CD4-positive, alpha-beta T cell treated with Interleukin-17A for 1 hour (primary cell): ENCODE results near the gene NEK7.

ENCODE experiments used
- DNase-seq: peaks from one replicate; pipeline ENCODE4 v3.0.0-alpha.2; 2020

The NEK7 gene

DNA sequence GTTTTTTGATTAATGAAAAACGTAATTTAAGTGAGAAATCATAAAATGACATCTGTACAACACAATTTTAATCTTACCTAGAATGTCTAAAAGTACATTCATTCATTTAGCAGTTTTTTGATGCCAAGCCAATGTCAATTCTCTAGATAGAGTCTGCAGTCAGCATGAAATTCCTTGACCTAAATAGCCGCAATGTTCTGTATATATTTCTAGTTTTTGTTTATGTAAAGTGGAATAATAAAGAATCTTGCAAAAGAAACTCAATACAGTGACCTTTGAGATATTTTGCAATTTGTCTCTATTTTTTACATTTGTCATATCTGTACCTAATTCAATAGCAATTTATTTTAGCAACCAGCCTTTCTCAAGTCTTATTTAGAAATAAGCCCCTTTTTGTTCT lies 207.7 kb downstream of the NEK7 start:
- DNase-seq: no peak

DNA sequence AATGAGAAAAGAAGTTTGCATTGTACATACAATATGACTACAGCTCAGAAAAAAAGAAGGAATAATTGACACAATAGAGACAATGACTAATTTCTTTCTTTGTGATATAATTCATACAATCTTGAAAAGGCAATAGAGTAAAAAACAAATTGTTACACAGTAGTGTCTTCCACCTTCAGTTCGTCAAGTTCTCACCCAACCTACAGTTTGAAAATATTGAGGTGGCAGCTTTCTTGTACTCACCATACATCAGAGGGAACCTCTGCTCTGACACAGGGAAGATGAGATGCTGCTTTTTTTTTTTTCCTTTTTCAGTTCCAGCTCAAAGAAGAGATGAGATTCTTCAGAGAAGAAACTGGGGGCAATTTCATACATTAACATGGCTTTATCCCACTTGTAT lies 210.5 kb downstream of the NEK7 start:
- DNase-seq: no peak

DNA sequence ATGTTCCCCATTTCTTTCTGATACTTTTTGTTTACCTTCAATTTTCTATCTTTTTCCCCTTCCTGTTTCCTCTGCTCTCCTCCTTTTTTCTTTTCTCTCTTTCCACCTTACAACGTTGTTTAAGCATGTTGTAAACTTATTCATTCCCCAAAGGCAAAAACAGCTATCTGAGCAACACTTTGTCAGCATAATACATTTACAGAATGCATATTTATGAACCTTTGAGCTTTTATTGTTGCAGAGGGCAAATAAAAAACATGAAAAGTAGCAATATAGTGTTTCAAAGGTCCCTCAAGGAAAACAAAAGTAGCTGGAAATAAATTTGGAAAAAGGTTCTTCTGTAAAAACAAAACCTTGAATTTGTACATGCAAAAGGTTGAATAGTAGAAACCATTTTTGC lies 214.2 kb downstream of the NEK7 start:
- DNase-seq: no peak
